ENCODE measurements around the gene PCDHGA4. TPM values are rescaled to one million over a fixed set of nuclear protein-coding genes. Genes with fewer than 3 reads are reported as not detected.
"Not testable (repeated sequence)": the region's sequence is repeated elsewhere in the genome, so short reads cannot be mapped to it uniquely, and the experiment has no call there.

PCDHGA4 gene
- total RNA-seq, 1 donor from 2014 or later: 0.72 TPM

DNA sequence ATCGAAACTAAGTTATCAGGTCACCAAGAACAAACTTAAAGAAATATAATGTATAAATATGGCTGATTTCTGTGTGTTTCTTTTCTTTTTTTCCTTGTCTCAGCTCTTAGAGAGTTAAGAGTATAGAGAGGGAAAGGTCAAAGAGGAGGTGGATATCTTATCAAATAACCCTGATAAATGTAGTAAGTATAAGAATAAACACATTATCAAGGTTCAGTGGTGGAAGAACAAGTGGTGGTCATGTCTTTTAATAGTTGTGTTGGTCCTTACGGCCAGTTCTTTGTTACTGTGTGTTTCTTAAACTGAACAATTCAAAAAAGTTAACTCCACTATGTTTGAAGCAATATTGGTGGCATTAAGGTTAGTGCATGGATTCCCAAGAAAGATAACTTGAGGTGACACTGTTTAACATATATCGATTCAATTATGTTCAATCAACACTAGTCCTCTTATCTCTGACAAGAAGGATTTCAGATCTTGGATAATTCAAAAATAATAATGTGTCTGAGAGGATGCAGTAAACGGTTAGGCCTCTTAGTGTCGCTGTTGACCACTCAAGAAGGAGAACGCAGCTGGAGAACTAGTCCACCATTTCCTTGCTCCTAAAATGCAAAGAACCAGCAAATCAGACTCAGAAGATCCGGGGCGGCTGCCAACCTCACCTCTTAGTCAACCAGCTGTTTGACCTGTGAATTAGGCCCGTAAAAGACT lies 11.4 kb upstream of the PCDHGA4 start, which contains the start of gene PCDHGA3:
Gene PCDHGA3 (plus strand): TSS at position 588 of the 711 bp plus-strand sequence. CDS start 205 bp downstream, outside the sequence.
- Mint-ChIP-seq H3K27ac (ENCODE audit: unreplicated experiment) (no peak within 1 kb of the TSS), H3K4me3 (ENCODE audit: unreplicated experiment) (no peak within 1 kb of the TSS), H3K36me3 (ENCODE audit: low read depth) (peaks cover 2% of the 10 kb centered on the region), H3K27me3 (ENCODE audit: low read depth) (no peaks in the 10 kb centered on the region), H3K9me3 (ENCODE audit: low read depth) (peaks cover 52% of the 10 kb centered on the region), H3K4me1 (ENCODE audit: low read depth) (no peaks in the 10 kb centered on the region)
- TF ChIP-seq, protein P1, sequence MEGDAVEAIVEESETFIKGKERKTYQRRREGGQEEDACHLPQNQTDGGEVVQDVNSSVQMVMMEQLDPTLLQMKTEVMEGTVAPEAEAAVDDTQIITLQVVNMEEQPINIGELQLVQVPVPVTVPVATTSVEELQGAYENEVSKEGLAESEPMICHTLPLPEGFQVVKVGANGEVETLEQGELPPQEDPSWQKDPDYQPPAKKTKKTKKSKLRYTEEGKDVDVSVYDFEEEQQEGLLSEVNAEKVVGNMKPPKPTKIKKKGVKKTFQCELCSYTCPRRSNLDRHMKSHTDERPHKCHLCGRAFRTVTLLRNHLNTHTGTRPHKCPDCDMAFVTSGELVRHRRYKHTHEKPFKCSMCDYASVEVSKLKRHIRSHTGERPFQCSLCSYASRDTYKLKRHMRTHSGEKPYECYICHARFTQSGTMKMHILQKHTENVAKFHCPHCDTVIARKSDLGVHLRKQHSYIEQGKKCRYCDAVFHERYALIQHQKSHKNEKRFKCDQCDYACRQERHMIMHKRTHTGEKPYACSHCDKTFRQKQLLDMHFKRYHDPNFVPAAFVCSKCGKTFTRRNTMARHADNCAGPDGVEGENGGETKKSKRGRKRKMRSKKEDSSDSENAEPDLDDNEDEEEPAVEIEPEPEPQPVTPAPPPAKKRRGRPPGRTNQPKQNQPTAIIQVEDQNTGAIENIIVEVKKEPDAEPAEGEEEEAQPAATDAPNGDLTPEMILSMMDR (IDR thresholded peaks at IDR 0.05): no peak
- no peak for DNase-seq (ENCODE audit: low spot score)

DNA sequence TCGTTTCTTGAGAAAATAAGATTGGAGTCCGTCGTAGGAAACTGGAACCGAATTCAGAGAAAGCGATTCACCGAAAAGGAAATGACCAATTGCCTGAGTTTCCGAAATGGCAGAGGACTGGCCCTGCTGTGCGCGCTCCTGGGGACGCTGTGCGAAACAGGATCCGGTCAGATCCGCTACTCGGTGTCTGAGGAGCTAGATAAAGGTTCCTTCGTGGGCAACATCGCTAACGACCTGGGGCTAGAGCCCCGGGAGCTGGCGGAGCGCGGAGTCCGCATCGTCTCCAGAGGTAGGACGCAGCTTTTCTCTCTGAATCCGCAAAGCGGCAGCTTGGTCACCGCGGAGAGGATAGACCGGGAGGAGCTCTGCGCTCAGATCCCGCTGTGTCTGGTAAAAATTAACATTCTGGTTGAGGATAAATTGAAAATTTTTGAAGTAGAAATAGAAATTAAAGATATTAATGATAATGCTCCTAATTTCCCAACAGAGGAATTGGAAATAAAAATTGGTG lies 10.8 kb upstream of the PCDHGA4 start:
- TF ChIP-seq, protein P1 (IDR thresholded peaks at IDR 0.05): no peak
- Mint-ChIP-seq H3K27ac (ENCODE audit: unreplicated experiment) (no peak overlapping the region), H3K27me3 (ENCODE audit: low read depth) (no peaks in the 10 kb centered on the region), H3K4me1 (ENCODE audit: low read depth) (no peaks in the 10 kb centered on the region), H3K4me3 (ENCODE audit: unreplicated experiment) (no peak overlapping the region), H3K36me3 (ENCODE audit: low read depth) (peaks cover 2% of the 10 kb centered on the region), H3K9me3 (ENCODE audit: low read depth) (peaks cover 49% of the 10 kb centered on the region)
- no peak for DNase-seq (ENCODE audit: low spot score)

DNA sequence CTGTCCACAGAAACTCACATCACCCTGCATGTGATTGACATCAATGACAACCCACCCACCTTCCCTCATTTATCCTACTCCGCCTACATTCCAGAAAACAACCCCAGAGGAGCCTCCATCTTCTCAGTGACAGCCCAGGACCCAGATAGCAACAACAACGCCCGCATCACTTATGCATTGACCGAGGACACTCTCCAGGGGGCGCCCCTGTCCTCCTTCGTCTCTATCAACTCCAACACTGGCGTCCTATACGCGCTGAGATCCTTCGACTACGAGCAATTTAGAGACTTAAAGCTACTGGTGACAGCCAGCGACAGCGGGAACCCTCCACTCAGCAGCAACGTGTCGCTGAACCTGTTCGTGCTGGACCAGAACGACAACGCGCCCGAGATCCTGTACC lies 9.5 kb upstream of the PCDHGA4 start:
- Mint-ChIP-seq H3K4me1 (ENCODE audit: low read depth) (no peaks in the 10 kb centered on the region), H3K27ac (ENCODE audit: unreplicated experiment) (no peak overlapping the region), H3K27me3 (ENCODE audit: low read depth) (no peaks in the 10 kb centered on the region), H3K4me3 (ENCODE audit: unreplicated experiment) (no peak overlapping the region), H3K9me3 (ENCODE audit: low read depth) (peaks cover 43% of the 10 kb centered on the region), H3K36me3 (ENCODE audit: low read depth) (peaks cover 4% of the 10 kb centered on the region)
- no peak for DNase-seq (ENCODE audit: low spot score)
- TF ChIP-seq, protein P1 (IDR thresholded peaks at IDR 0.05): no peak

DNA sequence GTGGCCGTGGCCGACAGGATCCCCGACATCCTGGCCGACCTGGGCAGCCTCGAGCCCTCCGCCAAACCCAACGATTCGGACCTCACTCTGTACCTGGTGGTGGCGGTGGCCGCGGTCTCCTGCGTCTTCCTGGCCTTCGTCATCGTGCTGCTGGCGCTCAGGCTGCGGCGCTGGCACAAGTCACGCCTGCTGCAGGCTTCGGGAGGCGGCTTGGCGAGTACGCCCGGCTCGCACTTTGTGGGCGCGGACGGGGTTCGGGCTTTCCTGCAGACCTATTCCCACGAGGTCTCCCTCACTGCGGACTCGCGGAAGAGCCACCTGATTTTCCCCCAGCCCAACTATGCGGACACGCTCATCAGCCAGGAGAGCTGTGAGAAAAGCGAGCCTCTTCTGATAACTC lies 8.8 kb upstream of the PCDHGA4 start:
- DNase-seq (ENCODE audit: low spot score); H3K36me3 Mint-ChIP-seq (ENCODE audit: low read depth); H3K4me1 Mint-ChIP-seq (ENCODE audit: low read depth); H3K4me3 Mint-ChIP-seq (ENCODE audit: unreplicated experiment); H3K27me3 Mint-ChIP-seq (ENCODE audit: low read depth); H3K27ac Mint-ChIP-seq (ENCODE audit: unreplicated experiment): not testable (repeated sequence)
- peaks cover 44% of the 10 kb centered on the region for H3K9me3 Mint-ChIP-seq (ENCODE audit: low read depth)

DNA sequence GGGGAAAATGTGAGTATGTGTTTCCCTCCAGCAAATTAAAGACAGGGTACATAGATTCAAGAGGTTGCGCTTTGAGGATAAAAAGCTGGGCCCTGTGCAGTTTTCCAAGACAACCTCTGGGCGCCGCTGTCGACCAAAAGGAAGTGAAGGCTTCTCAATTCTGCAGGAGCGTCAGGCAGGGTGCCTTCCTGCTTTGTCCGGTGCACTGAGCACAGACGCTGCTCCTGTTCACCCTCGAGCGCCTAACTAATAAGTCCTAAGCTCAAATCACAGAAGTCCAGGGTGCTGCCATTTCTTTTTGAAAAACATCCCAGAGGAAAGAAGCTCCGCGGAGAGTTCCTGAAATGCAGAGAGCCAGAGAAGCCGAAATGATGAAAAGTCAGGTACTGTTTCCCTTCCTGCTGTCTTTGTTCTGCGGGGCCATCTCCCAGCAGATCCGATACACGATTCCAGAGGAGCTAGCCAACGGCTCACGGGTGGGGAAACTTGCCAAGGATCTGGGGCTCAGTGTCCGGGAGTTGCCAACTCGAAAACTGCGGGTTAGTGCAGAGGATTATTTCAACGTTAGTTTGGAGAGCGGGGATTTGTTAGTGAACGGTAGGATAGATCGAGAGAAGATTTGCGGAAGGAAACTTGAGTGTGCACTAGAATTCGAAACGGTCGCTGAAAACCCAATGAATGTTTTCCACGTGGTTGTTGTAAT lies 4.8 kb upstream of the PCDHGA4 start, which contains the start of gene PCDHGB1:
Gene PCDHGB1 (plus strand): TSS at position 183 of the 703 bp plus-strand sequence. CDS start 162 bp downstream, at position 345.
- peak within 1 kb of the TSS; percentile 62 for H3K4me3 Mint-ChIP-seq (ENCODE audit: unreplicated experiment)
- H3K9me3 Mint-ChIP-seq (ENCODE audit: low read depth): peaks cover 39% of the 10 kb centered on the region
- H3K27ac Mint-ChIP-seq (ENCODE audit: unreplicated experiment): no peak within 1 kb of the TSS
- no peak for DNase-seq (ENCODE audit: low spot score)
- no peaks in the 10 kb centered on the region for H3K4me1 Mint-ChIP-seq (ENCODE audit: low read depth)
- TF ChIP-seq, protein P1 (IDR thresholded peaks at IDR 0.05): peak; percentile 62
- peaks cover 6% of the 10 kb centered on the region for H3K36me3 Mint-ChIP-seq (ENCODE audit: low read depth)
- no peaks in the 10 kb centered on the region for H3K27me3 Mint-ChIP-seq (ENCODE audit: low read depth)
